IMR-90 (cell line): ENCODE data around the gene DIO1. TPM values are rescaled to one million over a fixed set of nuclear protein-coding genes. Genes with fewer than 3 reads are reported as not detected.

ENCODE experiments used
- ATAC-seq: fragments of 200-7000 bp; cut with Tn5 transposase; 2 replicates; pipeline ENCODE4 v1.9.1; 2020; ENCODE audit warnings: low read depth, mild to moderate bottlenecking, moderate library complexity
- BruUV-seq: library from RNA; stranded (reverse); fragments of 400-500 nt; replicated peaks from 2 replicates; lab custom pipeline; 2021; lab: Mats Ljungman, UMichigan
- CTCF ChIA-PET: fragments of 300-600 bp; formaldehyde crosslinking; extraction: SDS; loops from one replicate; lab custom pipeline; 2021; ENCODE audit warnings: antibody characterized with exemption; lab: Yijun Ruan, JAX
- POLR2A ChIA-PET: fragments of 300-600 bp; sonication (Branson Sonifier 250); formaldehyde crosslinking; loops from one replicate; lab custom pipeline; 2022; ENCODE audit warnings: antibody characterized with exemption; ENCODE audit not compliant: unreplicated experiment; lab: Charles Lee
- DNase-seq: peaks from one replicate; pipeline ENCODE4 v3.0.0; 2013
- H2AFZ ChIP-seq: replicated peaks from 2 replicates; pipeline ENCODE3; 2013; ENCODE audit warnings: low read length, mild to moderate bottlenecking; ENCODE audit not compliant: poor library complexity
- H2AK5ac ChIP-seq: 2 replicates; pipeline ENCODE4 v1.6.1; 2013; ENCODE audit warnings: low read depth, low read length, inconsistent platforms
- H2AK9ac ChIP-seq: replicated peaks from 2 replicates; pipeline ENCODE3; 2013; ENCODE audit warnings: mild to moderate bottlenecking, low read depth, low read length, moderate library complexity; ENCODE audit not compliant: poor library complexity
- H2BK120ac ChIP-seq: 2 replicates; pipeline ENCODE4 v1.6.1; 2013; ENCODE audit warnings: low read depth, low read length, inconsistent platforms
- H2BK15ac ChIP-seq: 3 replicates; pipeline ENCODE4 v1.6.1; 2013; ENCODE audit warnings: low read depth, low read length, inconsistent platforms
- H2BK20ac ChIP-seq: 2 replicates; pipeline ENCODE4 v1.6.1; 2013; ENCODE audit warnings: low read depth, mild to moderate bottlenecking, inconsistent platforms, low read length, moderate library complexity
- H2BK5ac ChIP-seq: 2 replicates; pipeline ENCODE4 v1.6.1; 2013; ENCODE audit warnings: mild to moderate bottlenecking, low read depth, low read length, inconsistent platforms; ENCODE audit not compliant: poor library complexity, severe bottlenecking
- H3K14ac ChIP-seq: replicated peaks from 2 replicates; pipeline ENCODE4 v1.6.1; 2013; ENCODE audit warnings: low read depth, low read length, inconsistent platforms
- H3K18ac ChIP-seq: 2 replicates; pipeline ENCODE4 v1.6.1; 2013; ENCODE audit warnings: low read depth, low read length, control low read depth
- H3K23ac ChIP-seq: 2 replicates; pipeline ENCODE4 v1.6.1; 2013; ENCODE audit warnings: low read depth, low read length, inconsistent platforms
- H3K27ac ChIP-seq: 2 replicates; pipeline ENCODE4 v1.5.1; 2013; ENCODE audit warnings: mild to moderate bottlenecking, control low read depth, low read length; ENCODE audit not compliant: insufficient read depth
- H3K27me3 ChIP-seq: 2 replicates; pipeline ENCODE4 v1.6.1; 2013; ENCODE audit warnings: low read length; ENCODE audit not compliant: control insufficient read depth, insufficient read depth
- H3K36me3 ChIP-seq: 2 replicates; pipeline ENCODE4 v1.6.1; 2013; ENCODE audit warnings: low read length, mixed read lengths; ENCODE audit not compliant: control insufficient read depth, insufficient read depth
- H3K4ac ChIP-seq: 2 replicates; pipeline ENCODE4 v1.6.1; 2013; ENCODE audit warnings: low read depth, low read length, inconsistent platforms
- H3K4me1 ChIP-seq: 2 replicates; pipeline ENCODE4 v1.6.1; 2013; ENCODE audit warnings: low read length, mixed read lengths; ENCODE audit not compliant: control insufficient read depth, insufficient read depth
- H3K4me2 ChIP-seq: 2 replicates; pipeline ENCODE4 v1.6.1; 2013; ENCODE audit warnings: low read depth, mild to moderate bottlenecking, control low read depth, low read length, moderate library complexity
- H3K4me3 ChIP-seq: 2 replicates; pipeline ENCODE4 v1.5.1; 2013; ENCODE audit warnings: low read depth, mild to moderate bottlenecking, control low read depth, low read length, moderate library complexity; ENCODE audit not compliant: insufficient read depth
- H3K56ac ChIP-seq: 2 replicates; pipeline ENCODE4 v1.6.1; 2013; ENCODE audit warnings: low read length, inconsistent platforms; ENCODE audit not compliant: insufficient read depth; ENCODE audit errors: extremely low read depth
- H3K79me1 ChIP-seq, 2 experiments: 2 replicates each; pipeline ENCODE4 v1.6.1; 2013; ENCODE audit warnings: low read length in 2 of 2, inconsistent platforms in 1 of 2, low read depth in 1 of 2
- H3K9ac ChIP-seq: 2 replicates; pipeline ENCODE4 v1.6.1; 2013; ENCODE audit warnings: low read depth, low read length, control low read depth
- H3K9me1 ChIP-seq: 2 replicates; pipeline ENCODE4 v1.6.1; 2013; ENCODE audit warnings: low read length, inconsistent platforms; ENCODE audit not compliant: insufficient read depth
- H3K9me3 ChIP-seq: 2 replicates; pipeline ENCODE4 v1.6.1; 2013; ENCODE audit warnings: low read length; ENCODE audit not compliant: control insufficient read depth, insufficient read depth
- H4K20me1 ChIP-seq: 2 replicates; pipeline ENCODE4 v1.6.1; 2013; ENCODE audit warnings: low read length, inconsistent platforms; ENCODE audit not compliant: insufficient read depth
- H4K5ac ChIP-seq: 2 replicates; pipeline ENCODE4 v1.6.1; 2013; ENCODE audit warnings: mild to moderate bottlenecking, low read depth, low read length, control low read depth
- H4K8ac ChIP-seq, 2 experiments: 2 replicates each; pipeline ENCODE4 v1.6.1; 2013; ENCODE audit warnings: low read depth in 2 of 2, low read length in 2 of 2, control low read depth in 1 of 2, inconsistent platforms in 1 of 2
- H4K91ac ChIP-seq: 2 replicates; pipeline ENCODE4 v1.6.1; 2013; ENCODE audit warnings: low read depth, low read length, inconsistent platforms; ENCODE audit not compliant: insufficient read depth
- BHLHE40 ChIP-seq: fragments of 150-350 bp; IDR thresholded peaks from 2 replicates; pipeline ENCODE4 v1.6.1; 2016; ENCODE audit warnings: mild to moderate bottlenecking, low read depth, low read length
- CEBPB ChIP-seq: IDR thresholded peaks from 2 replicates; pipeline ENCODE4 v1.6.1; 2012; ENCODE audit warnings: low read depth, low read length, improper control_type of control experiment
- CHD1 ChIP-seq: IDR thresholded peaks from 2 replicates; pipeline ENCODE4 v1.6.1; 2012; ENCODE audit warnings: low read depth, low read length, improper control_type of control experiment
- ELK1 ChIP-seq: fragments of 150-350 bp; IDR thresholded peaks from 2 replicates; pipeline ENCODE4 v1.6.1; 2016; ENCODE audit warnings: low read depth, mild to moderate bottlenecking, low read length, moderate library complexity, borderline replicate concordance
- FOS ChIP-seq: fragments of 150-350 bp; IDR thresholded peaks from 2 replicates; pipeline ENCODE4 v1.6.1; 2016; ENCODE audit warnings: low read depth, low read length
- MXI1 ChIP-seq: IDR thresholded peaks from 2 replicates; pipeline ENCODE4 v1.6.1; 2012; ENCODE audit warnings: low read depth, mild to moderate bottlenecking, low read length, moderate library complexity, borderline replicate concordance
- NFE2L2 ChIP-seq: fragments of 150-350 bp; IDR thresholded peaks from 2 replicates; pipeline ENCODE4 v1.6.1; 2016; ENCODE audit warnings: low read depth, mild to moderate bottlenecking, low read length
- RAD21 ChIP-seq: IDR thresholded peaks from 2 replicates; pipeline ENCODE4 v1.6.1; 2012; ENCODE audit warnings: low read length, improper control_type of control experiment
- RCOR1 ChIP-seq: IDR thresholded peaks from 2 replicates; pipeline ENCODE4 v1.6.1; 2012; ENCODE audit warnings: mild to moderate bottlenecking, low read length, improper control_type of control experiment; ENCODE audit not compliant: insufficient replicate concordance
- SMC3 ChIP-seq: fragments of 150-350 bp; IDR thresholded peaks from 2 replicates; pipeline ENCODE4 v1.6.1; 2016; ENCODE audit warnings: low read depth, mild to moderate bottlenecking, antibody characterized with exemption, low read length, moderate library complexity
- WGBS, 2 experiments: methylation state at CpG; one replicate each; pipeline versions ENCODE4 v1.1.5 to v1.1.7; 2013; ENCODE audit warnings: missing lambda C conversion rate in 2 of 2; ENCODE audit not compliant: insufficient read length in 1 of 2; ENCODE audit errors: extremely low coverage in 2 of 2; 5-methylcytosine and 5-hydroxymethylcytosine counted together
- dilution Hi-C: fragments of 300-500 bp; cut with HindIII; formaldehyde crosslinking; loops from one replicate; pipeline ENCODE4 v1.14.3; 2018; ENCODE audit warnings: low sequenced_read_pairs; ENCODE audit not compliant: unreplicated experiment
- in situ Hi-C: fragments of 300-500 bp; cut with MboI; formaldehyde crosslinking; loops from 3 replicates; pipeline ENCODE4 v1.14.3; 2019; ENCODE audit warnings: low sequenced_read_pairs, inconsistent platforms, mixed read lengths
- intact Hi-C: fragments of 100-400 bp; cut with micrococcal nuclease; formaldehyde crosslinking; loops from 2 replicates; pipeline ENCODE4 v1.10.0; 2022
- polyA plus RNA-seq, 3 experiments: library from polyadenylated mRNA; depleted of rRNA; stranded (reverse); fragments of >200 nt; gene quantifications; 2 replicates each; pipeline ENCODE4 v1.2.3, GENCODE V29; 2012; ENCODE audit warnings: low replicate concordance in 1 of 3
- total RNA-seq: library from RNA; depleted of rRNA; stranded (reverse); fragments of >200 nt; gene quantifications from 2 replicates; pipeline ENCODE4 v1.2.3, GENCODE V29; 2012
- TF ChIP-seq, protein P1 (sequence below): conservative IDR thresholded peaks from 2 replicates; pipeline ENCODE4 v1.5.1; 2012; ENCODE audit warnings: mild to moderate bottlenecking, low read depth, low read length, improper control_type of control experiment

Gene DIO1
- total and polyA plus RNA-seq, 2 of the 4 experiments (the other 2 are of a cell fraction), result not detected

- no peak overlapping the region for H3K4ac ChIP-seq
- intact Hi-C loops, result no loop called here
- H4K5ac ChIP-seq, result no peak overlapping the region
- H2BK20ac ChIP-seq, result no peak overlapping the region
- no peak overlapping the region for H2BK120ac ChIP-seq
- DNase-seq (no peak), ATAC-seq (no peak)
- H3K79me1 ChIP-seq, result no peaks in the 10 kb centered on the region
- CTCF ChIA-PET, result no interaction called here
- in situ Hi-C loops, result no loop called here
- H3K9ac ChIP-seq, result no peak overlapping the region
- H4K20me1 ChIP-seq, result no peaks in the 10 kb centered on the region
- POLR2A ChIA-PET, result no interaction called here
- no peaks in the 10 kb centered on the region; the same call in 1 of the 2 replicates for H3K36me3 ChIP-seq
- no peak overlapping the region for H2AFZ ChIP-seq
- WGBS, 2 experiments, result 100% methylated on average over 2 of the region's 4 CpGs; no CpG with 5 or more reads in 1 of the 2 experiments
- no peak overlapping the region for H4K8ac ChIP-seq
- no peak overlapping the region for H2AK5ac ChIP-seq
- no peak overlapping the region for H3K56ac ChIP-seq
- H4K91ac ChIP-seq, result no peak overlapping the region
- H3K23ac ChIP-seq, result no peak overlapping the region
- no peaks in the 10 kb centered on the region for H3K27me3 ChIP-seq
- H3K9me1 ChIP-seq, result peaks cover 3% of the 10 kb centered on the region; the same call in 1 of the 2 replicates
- H3K4me3 ChIP-seq, result no peak overlapping the region
- H3K4me2 ChIP-seq, result no peak overlapping the region
- H3K9me3 ChIP-seq, result no peaks in the 10 kb centered on the region
- TF ChIP-seq RCOR1, result no peak
- TF ChIP-seq NFE2L2, result no peak
- TF ChIP-seq BHLHE40, result no peak
- TF ChIP-seq CHD1, result no peak
- no peak for TF ChIP-seq CEBPB
- TF ChIP-seq RAD21, result no peak
- TF ChIP-seq ELK1, result no peak
- no peak for TF ChIP-seq SMC3
- no peak for TF ChIP-seq FOS
- TF ChIP-seq MXI1, result no peak
- TF ChIP-seq, protein P1, sequence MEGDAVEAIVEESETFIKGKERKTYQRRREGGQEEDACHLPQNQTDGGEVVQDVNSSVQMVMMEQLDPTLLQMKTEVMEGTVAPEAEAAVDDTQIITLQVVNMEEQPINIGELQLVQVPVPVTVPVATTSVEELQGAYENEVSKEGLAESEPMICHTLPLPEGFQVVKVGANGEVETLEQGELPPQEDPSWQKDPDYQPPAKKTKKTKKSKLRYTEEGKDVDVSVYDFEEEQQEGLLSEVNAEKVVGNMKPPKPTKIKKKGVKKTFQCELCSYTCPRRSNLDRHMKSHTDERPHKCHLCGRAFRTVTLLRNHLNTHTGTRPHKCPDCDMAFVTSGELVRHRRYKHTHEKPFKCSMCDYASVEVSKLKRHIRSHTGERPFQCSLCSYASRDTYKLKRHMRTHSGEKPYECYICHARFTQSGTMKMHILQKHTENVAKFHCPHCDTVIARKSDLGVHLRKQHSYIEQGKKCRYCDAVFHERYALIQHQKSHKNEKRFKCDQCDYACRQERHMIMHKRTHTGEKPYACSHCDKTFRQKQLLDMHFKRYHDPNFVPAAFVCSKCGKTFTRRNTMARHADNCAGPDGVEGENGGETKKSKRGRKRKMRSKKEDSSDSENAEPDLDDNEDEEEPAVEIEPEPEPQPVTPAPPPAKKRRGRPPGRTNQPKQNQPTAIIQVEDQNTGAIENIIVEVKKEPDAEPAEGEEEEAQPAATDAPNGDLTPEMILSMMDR, result no peak
- H2AK9ac ChIP-seq, result no peak overlapping the region
- no peak overlapping the region for H3K14ac ChIP-seq
- H3K18ac ChIP-seq, result no peak overlapping the region
- H3K4me1 ChIP-seq, result peaks cover 10% of the 10 kb centered on the region
- H2BK15ac ChIP-seq, result no peak overlapping the region
- H2BK5ac ChIP-seq, result no peak overlapping the region
- BruUV-seq, result no TSS peak
- no peak overlapping the region for H3K27ac ChIP-seq
- dilution Hi-C loops, result no loop called here
Measured at GRCh38 chr1:53906121-53906520, 12.1 kb downstream of the DIO1 start.
